Measurements from ENCODE around the gene CD81.

The CD81 gene

DNA sequence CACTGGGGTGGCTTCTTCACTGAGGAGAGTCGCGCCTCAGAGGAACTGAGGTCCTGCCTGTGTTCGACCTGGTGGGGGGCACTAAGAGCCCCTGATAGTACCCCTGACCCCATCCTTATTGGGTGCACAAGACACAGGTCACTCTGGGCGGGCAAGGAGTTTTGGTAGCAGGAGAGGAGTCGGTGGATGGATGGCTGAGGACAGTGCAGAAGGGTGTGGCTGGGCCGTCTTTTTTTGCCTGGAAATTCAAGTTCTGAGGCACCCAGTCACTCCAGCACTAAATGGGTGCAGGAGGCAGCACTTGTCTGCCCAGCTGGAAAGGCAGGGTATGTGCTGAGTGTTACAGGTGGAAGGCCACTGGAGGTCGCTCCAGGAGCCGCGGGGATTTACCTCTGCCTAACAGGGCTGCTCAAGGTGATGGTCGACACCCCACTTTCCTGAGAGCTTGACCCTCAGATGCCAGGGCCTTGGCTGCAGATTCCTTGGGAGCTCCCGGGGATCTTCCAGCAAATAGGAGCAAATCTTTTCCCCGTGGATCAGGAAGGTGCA lies 24.4 kb downstream of the CD81 start:
- DNase-seq (ENCODE audit: low read depth in 1 of 2, low spot score in 1 of 2), result no peak

DNA sequence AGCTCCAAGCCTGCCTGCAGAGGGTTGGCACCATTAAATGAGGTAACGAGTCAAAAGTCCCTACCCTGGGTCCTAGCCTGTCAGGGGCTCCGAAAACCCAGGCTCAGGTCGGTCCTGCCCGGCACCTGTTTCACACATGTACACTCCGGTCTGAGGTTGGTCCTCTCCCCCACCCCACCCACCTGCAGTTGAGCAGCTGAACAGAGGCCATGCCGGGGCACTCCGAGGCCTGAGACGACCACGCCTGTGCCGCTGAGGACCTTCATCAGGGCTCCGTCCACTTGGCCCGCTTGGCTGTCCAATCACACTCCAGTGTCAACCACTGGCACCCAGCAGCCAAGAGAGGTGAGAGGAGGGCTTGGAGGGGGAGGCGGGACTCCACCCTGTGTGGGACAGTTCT lies 25.0 kb downstream of the CD81 start:
- no peak for DNase-seq (ENCODE audit: low read depth in 1 of 2, low spot score in 1 of 2)

DNA sequence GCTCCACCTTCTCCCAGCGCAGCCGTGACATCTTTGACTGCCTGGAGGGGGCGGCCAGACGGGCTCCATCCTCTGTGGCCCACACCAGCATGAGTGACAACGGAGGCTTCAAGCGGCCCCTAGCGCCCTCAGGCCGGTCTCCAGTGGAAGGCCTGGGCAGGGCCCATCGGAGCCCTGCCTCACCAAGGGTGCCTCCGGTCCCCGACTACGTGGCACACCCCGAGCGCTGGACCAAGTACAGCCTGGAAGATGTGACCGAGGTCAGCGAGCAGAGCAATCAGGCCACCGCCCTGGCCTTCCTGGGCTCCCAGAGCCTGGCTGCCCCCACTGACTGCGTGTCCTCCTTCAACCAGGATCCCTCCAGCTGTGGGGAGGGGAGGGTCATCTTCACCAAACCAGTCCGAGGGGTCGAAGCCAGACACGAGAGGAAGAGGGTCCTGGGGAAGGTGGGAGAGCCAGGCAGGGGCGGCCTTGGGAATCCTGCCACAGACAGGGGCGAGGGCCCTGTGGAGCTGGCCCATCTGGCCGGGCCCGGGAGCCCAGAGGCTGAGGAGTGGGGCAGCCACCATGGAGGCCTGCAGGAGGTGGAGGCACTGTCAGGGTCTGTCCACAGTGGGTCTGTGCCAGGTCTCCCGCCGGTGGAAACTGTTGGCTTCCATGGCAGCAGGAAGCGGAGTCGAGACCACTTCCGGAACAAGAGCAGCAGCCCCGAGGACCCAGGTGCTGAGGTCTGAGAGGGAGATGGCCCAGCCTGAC lies 26.0 kb downstream of the CD81 start:
- no peak for DNase-seq (ENCODE audit: low read depth in 1 of 2, low spot score in 1 of 2)

DNA sequence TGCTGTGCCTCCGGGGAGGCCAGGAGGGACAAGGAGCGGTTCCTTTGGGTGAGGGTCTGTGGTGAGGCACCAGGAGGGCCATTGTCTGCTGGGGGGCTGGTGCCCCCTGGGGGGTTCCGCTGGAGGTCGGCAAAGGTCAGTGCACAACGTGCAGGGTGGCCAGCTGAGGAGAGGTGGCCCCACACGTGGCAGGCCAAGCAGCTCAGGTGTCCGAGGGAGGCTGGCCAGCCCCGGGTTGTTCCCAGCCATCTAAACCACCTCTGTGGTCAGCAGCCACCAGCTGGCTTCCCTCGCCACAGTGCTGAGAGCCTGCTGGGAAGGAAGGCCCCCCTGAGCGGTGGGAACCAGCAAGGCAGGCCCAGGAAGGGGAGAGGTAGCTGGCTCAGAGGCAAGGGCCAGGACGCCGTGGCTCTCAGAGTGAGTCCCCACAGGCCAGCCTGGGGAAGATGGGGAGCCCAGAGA lies 27.7 kb downstream of the CD81 start:
- DNase-seq (ENCODE audit: low read depth in 1 of 2, low spot score in 1 of 2), result no peak

DNA sequence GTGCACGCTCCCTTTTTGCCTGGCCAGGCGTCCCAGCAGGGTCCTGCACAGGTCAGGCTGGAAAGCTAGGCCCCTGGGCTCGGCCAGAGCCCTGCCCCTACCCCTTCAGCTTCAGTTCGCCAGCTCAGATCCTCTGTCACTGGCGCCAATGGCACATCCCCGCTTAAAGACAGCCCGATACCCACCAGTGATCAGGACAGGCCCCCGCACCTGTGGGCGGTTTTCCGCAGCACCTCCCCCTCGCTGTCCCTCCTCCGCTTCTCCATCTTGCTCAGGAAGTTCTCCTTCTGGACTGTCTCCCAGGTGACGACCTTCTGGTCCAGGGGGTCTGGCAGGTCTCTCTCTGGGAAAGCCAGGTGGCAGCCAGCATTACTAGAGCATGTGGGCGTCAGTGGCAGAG lies 29.3 kb downstream of the CD81 start:
- no peak for DNase-seq (ENCODE audit: low read depth in 1 of 2, low spot score in 1 of 2)

DNA sequence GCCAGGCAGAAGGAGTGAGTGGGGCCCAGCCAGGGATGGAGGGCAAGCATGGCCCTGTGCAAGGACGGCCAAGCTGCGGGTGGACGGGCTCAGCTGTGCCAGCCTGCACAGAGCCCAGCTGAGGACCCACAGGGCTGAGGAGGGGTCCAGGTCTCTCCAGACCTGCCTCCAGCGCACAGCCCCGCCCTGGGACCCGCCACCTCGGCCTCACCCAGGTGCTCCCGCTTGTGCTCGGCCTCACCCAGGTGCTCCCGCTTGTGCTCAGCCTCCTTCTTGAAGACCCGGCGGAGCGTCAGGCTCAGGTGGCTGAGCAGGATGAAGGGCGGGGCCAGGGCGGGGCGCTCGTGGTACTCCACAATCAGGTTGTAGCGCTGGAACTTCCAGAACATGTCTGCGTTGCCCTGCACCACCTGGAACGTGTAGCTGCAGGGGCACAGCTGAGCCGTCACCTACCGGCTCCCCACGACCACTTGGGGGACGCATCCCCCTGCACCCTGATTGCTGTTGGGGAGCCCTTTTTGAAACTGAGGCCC lies 29.8 kb downstream of the CD81 start:
- no peak for DNase-seq (ENCODE audit: low read depth in 1 of 2, low spot score in 1 of 2)

DNA sequence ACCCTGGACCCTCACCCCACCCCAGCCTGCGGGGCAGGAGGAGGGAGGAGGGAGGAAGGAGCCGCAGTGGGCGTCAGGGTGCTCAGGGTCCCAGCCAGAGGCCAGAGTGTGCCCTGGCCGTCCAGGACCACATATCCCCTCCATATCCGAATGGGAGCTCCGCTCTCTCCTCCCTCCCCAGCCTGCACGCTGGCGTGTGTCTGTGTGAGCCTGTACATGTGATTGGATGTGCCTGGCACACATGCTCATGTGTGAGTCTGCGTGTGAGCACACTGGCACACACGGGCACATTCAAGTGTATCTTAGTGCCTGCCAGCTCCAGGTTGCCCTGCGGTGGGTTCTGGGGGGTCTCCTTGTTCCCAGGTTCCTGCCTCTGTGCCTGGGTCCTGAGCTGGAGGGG lies 31.6 kb downstream of the CD81 start:
- no peak for DNase-seq (ENCODE audit: low read depth in 1 of 2, low spot score in 1 of 2)

DNA sequence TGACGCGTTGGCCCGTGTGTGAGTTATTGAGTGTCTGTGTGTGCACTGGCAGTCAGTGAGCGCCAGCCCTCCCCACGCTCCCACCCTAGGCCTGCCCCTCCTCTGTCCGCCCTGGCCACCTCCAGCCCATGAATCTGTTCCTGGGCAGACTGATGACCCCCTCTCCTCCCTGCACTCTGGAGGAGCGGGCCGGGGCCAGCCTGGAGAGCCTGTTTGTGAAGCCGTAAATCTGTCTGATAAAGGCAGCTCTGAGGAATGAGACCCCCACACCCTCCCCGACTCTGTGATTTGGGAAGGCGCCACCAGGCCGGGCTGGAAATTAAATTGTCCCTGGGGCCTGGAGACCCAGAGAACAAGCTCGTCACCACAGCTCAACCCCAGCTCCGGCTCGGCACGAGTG lies 32.0 kb downstream of the CD81 start:
- DNase-seq (ENCODE audit: low read depth in 1 of 2, low spot score in 1 of 2), result no peak

DNA sequence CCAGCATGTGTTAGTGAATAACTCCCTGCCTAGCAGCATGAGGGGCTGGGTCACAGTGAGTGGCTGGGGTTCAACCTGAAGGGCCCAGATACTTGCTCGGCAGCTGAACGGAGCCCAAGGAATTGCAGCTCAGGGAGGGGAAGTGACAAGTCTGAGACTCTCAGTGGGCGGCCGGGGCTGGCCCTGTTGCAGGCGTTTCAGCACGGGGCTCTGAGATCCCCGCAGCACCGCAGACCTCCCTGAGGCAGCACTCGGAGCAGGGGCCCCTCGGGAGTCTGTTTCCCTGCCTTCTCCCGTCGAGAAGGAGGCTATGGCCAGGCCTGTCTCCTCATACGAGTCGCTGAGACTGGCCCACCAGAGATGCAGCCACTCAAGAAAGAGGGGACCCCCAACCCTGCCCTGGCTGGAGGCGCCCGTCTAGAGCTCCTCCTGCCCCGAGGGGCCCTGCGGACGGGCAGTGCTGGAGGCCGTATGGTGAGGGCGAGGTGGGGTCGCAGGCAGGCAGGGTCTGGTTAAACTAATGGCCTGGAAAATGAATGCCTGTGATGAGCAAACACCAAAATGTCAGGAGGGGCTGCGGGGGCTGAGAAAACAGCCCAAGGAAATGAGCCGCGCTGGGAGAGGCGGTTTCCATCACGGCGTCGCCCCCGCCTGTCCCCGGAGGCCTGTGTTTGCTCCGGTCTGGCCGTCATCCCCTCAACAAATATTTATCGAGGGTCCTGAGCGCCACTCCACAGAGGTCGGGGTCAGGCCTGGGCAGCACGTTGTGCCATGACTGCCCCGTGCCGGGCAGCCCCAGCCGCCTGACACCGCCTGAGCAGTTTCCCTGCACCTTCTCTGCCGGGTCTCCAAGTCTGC lies 32.7 kb downstream of the CD81 start:
- DNase-seq (ENCODE audit: low read depth in 1 of 2, low spot score in 1 of 2), result no peak

DNA sequence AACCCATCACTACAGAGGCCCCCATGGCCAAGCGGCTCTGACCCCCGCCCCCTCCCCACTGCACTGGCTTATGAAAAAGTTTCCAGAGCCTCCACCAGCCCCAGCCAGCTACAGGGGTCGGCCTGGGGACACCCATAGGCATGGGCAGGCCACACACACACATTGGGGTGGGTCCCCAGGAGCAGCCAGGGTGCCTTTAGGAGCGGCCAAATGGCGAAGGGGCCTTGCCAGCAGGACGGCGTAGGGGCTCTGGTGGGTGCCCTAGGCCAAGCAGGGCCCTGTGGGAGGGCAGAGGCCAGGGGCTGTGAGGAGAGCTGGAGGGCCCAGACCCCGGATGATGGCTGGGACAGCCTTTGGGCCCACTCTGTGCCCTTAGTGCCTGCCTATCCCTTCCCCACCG lies 33.5 kb downstream of the CD81 start:
- DNase-seq (ENCODE audit: low read depth in 1 of 2, low spot score in 1 of 2), result no peak

DNA sequence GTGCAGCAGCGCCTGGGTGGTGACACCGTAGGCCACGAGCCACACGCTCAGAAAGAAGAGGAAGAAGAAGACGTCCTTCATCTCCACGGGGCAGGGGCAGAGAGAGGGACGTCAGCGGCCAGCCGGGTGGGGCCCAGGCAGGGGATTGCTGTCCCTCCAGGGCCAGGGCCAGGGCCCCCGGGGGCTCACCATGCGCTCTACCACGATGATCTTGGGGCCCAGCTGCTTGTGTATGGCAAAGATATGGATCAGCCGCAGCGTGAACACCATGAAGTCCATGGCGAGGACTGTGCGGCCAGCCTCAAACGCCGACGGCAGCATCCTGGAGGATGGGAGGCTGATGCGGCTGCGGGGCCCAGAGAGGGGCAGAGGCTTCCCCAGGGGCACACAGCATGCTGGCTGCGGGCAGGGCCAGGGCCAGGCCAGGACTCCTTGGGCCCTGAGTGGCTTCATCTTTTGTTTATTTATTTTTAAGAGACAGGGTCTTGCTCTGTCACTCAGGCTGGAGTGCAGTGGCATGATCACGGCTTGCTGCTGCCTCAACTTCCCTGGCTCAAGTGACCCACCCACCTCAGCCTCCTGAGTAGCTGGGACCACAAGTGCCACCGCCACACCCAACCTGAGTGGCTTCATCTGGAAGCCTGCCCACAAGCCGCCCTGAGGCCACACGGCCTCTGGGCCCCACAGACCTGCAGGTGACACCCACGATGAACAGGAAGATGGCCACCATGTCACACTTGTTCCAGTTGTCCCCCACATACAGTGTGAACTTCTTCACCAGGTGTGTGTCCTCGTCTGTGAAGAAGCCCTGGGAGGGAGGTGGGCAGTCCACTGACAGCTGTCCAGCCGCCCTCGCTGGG lies 34.6 kb downstream of the CD81 start:
- DNase-seq (ENCODE audit: low read depth in 1 of 2, low spot score in 1 of 2), result no peak

DNA sequence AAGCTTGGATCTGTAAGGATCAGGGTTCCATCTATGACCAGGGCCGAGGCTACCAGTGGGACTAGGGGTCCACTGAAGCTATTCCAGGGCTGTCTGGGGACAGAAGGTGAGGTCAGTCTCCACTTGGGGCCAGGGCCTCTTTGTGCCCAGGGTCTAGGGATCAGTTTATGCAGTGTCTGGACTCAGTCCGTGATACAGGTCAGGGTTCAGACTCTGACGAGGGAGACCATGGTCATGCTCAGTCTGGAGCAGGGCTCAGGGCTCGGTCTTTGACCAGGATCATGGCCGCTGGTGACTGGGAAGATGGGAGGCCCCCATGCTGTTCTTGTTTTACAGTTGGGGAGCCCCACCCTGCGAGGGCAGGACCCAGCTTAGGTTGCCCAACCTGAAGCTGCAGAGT lies 35.2 kb downstream of the CD81 start:
- DNase-seq (ENCODE audit: low read depth in 1 of 2, low spot score in 1 of 2), result no peak

DNA sequence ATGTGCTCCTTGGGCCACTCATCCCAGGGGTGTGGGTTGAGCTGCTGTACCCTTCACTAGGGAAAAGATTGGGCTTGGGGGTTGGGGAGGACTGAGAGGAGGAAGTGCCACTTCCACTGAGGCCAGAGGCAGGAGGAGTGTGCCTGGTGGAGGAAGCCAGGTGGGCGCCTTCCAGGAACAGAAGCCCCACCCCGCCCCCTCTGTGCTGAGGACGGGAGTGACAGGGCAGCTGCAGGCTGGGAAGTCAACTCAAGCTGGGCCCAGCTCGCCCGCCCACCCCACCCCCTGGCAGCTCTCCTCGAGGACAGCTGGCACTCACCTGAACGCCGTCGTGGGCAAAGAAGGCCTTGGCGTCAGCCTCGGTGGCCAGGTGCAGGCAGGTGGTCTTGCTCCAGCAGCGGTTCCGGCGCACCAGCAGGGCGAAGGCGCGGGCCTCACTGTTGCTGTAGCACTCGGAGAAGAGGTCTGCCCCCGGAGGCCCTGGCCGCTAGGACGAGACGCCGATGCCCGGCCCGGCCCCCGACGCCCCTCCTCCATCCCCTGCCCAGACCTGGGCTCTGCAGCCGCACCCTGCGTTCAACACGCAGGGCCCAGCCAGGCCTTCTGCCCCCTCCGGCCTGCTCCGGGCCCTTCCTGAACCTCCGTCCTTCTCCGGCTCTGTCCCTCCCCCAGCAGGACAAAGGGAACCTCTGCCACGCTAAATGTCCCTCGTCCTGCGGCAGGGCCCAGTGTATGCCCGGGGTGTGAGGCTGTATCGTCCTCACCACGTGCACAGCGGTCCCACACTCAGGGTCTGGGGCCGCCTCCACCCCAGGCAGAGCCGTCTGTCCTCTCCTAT lies 36.9 kb downstream of the CD81 start:
- DNase-seq (ENCODE audit: low read depth in 1 of 2, low spot score in 1 of 2), result no peak

DNA sequence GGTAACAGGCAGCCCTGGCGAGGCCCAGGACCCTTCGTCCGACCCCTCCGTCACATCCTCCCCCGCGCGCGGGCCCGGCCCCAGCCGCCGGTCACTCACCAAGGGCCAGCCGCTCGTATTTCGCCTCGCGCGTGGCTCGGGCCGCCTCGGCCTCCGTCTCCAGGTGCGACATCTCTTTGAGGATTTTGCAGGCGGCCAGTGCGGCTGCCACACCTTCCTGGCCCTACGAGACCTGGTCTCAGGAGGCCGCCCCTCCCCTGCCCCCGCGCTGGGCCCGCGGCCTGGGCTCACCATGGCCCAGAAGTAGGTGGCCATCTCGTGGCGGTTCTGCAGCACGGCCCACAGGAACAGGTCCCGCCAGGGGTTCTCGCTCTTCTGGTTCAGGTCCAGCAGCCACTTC lies 37.5 kb downstream of the CD81 start:
- DNase-seq (ENCODE audit: low read depth in 1 of 2, low spot score in 1 of 2), result no peak

DNA sequence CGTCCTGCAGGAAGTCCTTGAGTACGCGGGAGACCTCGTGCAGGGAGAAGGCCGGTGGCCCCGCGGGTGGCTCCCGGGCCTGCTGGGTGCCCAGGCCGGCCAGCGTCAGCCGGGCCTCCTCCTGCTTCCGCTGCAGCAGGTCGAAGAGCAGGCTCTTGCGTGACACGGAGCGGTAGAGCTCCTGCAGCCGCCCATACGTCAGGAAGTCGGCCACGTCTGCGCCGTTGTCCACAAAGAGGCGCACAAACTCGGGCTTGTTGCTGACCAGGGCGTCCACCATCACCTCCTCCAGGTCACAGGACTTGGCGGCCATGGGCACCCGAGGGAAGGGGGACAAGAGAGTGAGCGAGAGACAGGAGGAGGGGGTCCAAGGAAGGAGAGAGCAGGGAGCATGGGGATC lies 38.1 kb downstream of the CD81 start:
- DNase-seq (ENCODE audit: low read depth in 1 of 2, low spot score in 1 of 2), result no peak

DNA sequence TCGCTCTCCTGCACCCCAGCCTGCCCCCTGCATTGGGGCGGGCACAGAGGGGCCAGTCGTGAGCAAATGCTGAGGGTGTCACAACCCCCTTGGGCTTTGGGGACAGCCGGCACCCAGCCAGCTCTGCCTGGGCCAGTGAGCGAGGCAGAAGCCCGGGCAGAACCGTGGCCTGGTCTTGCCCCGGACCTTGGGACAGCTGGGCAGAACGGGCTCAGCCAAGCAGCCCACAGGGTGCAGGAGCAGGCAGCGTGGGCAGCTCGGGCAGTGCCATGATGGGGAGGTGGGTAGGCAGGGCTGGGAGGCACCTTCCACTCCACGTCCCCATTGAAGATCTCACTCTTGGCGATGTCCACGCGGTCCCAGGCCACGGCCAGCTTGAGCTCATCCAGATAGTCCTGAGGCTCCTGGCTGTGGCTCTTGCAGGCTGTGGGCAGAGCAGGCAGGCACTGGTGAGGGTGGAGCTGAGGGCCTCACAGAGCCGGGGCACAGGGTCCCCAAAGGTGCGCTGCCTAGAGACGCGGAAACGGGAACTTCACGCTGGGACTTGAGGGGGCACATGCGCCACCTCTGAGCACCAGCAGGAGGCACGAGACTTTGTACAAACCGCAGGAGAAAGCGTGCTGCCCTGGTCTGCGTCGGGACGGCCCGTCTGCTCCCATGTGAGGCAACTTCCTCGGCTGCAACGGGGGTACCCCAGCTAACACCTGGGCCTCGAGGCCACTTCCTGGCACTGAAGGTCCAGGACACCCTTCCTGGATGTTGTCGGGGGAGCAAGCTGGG lies 38.7 kb downstream of the CD81 start:
- DNase-seq (ENCODE audit: low read depth in 1 of 2, low spot score in 1 of 2), result no peak

DNA sequence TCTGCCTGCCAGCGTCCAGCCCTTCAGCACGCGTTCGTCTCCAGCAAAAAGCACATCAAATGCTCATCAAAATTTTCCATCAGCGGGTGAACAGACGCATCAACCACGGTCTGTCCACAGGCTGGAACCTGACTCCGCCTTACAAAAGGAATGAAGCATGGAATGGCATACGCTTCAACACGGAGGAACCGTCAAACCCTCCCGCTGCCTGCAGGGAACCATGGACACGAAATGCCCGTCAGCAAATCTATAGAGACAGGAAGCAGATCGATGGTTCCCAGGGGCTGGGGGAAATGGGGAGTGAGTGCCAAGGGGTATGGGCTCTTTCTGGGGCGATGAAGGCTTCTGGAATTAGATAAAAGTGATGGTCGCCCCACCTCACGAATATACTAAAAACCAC lies 39.7 kb downstream of the CD81 start:
- DNase-seq (ENCODE audit: low read depth in 1 of 2, low spot score in 1 of 2), result no peak

DNA sequence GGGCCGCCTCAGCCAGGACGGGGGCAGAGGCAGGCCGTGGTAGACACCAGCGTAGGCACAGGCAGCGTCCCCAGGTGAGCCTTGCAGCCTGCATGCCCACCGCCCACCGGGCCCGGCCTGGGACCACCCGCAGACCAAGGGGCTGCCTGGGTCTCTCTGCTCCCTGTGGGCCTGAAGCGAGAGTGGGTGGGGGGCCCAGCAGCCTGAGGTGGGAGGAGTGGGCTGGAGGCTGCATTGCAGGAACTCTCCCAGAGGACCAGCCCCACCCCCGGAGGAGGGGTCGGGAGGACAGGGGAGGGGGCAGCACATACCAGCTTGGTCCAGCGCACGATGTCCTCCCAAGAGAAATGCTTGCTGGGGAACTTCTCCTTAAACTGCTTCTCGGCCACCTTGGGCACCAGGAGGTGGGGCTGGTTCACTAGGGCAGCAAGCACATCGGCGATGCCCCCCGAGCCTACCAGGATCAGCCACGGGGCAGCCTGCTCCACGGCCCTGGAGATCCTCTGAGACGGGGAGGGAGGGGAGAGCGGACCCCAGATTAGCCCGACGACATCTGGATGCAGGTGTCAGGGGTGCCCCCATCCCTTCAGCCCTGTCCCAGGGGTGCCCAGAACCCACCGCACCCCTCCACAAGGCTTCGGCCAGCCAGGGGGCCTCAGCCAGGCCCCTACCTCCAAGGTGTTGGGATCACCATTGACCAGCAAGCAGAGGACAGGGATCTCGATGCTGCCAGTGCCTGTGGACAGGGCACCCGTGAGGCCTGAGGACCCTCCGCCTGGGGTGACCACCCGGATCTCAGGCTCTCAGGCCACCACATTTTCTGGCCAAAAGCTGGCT lies 41.0 kb downstream of the CD81 start:
- DNase-seq (ENCODE audit: low read depth in 1 of 2, low spot score in 1 of 2), result no peak

Measured in stimulated activated CD4-positive, alpha-beta T cell treated with anti-CD3 and anti-CD28 coated beads, Interleukin-15, amount 100 ng/mL, for 1 hour (primary cell).